Measurements from ENCODE around the gene PRIMPOL. TPM values are rescaled to one million over a fixed set of nuclear protein-coding genes. Genes with fewer than 3 reads are reported as not detected.

The PRIMPOL gene, protein sequence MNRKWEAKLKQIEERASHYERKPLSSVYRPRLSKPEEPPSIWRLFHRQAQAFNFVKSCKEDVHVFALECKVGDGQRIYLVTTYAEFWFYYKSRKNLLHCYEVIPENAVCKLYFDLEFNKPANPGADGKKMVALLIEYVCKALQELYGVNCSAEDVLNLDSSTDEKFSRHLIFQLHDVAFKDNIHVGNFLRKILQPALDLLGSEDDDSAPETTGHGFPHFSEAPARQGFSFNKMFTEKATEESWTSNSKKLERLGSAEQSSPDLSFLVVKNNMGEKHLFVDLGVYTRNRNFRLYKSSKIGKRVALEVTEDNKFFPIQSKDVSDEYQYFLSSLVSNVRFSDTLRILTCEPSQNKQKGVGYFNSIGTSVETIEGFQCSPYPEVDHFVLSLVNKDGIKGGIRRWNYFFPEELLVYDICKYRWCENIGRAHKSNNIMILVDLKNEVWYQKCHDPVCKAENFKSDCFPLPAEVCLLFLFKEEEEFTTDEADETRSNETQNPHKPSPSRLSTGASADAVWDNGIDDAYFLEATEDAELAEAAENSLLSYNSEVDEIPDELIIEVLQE
- total RNA-seq, result 14.4 and 20.0 TPM in 2 replicates

DNA sequence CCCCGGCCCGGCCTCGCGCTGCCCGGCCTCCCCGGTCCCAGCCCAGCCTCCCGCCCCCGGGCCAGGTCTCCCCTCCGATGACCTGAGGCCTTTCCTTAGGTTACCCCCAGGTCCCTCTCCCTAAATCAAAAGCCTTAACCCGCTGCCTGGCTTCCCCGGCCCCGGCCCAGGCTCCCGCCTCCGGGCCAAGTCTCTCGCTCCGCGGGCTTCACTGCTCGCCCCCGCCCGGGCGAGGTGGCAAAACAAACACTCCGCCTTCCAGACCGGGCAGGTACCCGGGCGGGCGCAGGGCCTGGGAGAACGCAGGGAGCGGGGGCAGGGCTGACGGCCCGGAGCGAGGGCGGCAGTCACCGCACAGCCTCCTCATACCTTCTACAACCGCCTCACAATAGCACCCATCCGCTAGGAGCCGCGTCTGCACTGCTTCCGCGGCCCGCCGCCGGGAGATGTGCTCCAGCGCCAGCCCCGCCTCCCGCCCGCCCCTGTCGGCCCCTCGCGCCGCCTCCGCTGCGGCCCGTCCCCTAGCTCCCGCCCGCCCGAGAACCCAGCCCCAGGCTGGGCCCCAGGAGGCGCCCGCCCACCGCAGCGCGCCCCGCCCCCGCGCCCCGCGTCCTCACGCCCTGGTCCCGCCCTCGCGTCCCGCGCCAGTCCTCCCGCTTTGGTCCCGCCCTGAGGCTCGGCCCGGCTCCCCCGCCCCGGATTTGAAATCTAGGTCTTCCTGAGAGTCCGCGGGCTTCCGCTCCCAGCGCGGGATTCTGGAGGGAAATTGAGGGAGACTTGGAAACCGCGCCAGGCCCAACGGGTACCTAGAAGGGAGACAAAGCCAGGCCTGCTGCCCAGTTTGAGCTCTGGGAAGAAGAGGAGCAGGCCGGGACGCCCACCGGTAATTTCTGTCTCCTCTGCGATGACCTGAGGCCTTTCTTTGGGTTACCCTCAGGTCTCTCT, at the start of gene PRIMPOL, which contains the start of gene CASP3:
Gene PRIMPOL, plus strand, starts transcription at position 713 of the 945 bp plus-strand sequence. CDS start 7,403 bp downstream, outside the sequence.
Gene CASP3, minus strand, starts transcription at position 422 of the 945 bp plus-strand sequence. CDS start 10,994 bp downstream, outside the sequence.

DNA sequence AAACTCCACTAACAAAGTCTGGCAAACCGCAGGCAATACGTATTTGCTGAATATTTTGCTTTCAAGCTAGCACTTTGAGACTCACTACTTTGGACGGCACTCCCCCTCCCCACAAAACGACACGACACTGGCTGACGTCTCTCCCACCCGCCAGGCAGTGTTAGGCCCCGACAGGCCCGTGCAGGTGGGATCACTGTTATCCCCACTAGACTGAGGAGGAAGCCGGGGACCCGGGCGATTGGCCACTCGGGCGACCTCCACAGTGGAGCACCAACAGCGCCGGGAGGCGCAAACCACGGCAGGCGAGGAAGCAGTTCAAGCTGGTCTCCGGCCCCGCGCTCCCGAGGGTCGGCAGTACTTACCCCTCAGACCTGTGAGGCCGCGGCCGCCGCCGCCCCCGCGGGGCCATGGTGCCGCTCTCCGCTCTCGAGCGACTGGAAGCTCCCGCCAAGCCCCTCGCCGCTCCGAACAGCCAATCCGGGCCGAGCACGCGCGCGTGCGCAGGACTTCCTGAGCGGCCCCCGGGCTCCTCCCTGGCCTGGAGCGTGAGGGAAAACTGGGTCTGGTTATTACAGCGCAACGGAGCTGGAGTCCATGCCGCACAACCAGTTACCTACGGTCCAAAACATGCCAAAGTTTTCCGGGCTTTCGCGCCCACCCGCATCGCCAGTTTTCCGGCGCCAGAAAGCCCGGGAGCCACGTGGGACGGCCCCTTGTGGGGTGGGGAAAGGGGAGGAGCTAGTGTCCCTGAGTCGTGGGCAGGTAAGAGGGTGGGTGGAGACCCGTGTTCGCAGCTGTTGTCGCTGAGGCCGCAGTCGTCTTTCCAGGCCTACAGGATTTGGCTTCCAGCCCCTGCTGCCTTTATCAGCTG, 84.4 kb downstream of the PRIMPOL start, which contains the start of gene CENPU:
Gene CENPU, minus strand, starts transcription at position 443 of the 871 bp plus-strand sequence. Its CDS starts 34 bp downstream, at position 409.

Other genes with a start within 250 kb of the PRIMPOL start
- gene IRF2, start 175.2 kb upstream of the PRIMPOL start, total RNA-seq, result 24.0 and 26.0 TPM in 2 replicates
- gene CASP3, start 291 bp upstream of the PRIMPOL start, total RNA-seq, result 42.1 and 43.2 TPM in 2 replicates
- 15.5 and 31.4 TPM in 2 replicates for gene CENPU, start 84.4 kb downstream of the PRIMPOL start, total RNA-seq
- gene ACSL1, start 176.2 kb downstream of the PRIMPOL start, total RNA-seq, result 5.7 and 11.4 TPM in 2 replicates